KBM-7 (cell line): ENCODE results near the gene DET1.
"Not testable (repeated sequence)": the region's sequence is repeated elsewhere in the genome, so short reads cannot be mapped to it uniquely, and the experiment has no call there.

Source experiments
- DNase-seq: peaks from one replicate; pipeline ENCODE4 v3.0.0-alpha.2; 2015
- in situ Hi-C: fragments of 300-500 bp; cut with MboI; formaldehyde crosslinking; loops from 2 replicates; pipeline ENCODE4 v1.14.3; 2020; ENCODE audit warnings: low sequenced_read_pairs, low pct_unique_long_range_greater_than_20kb, mixed read lengths

DET1 gene

GRCh38 chr15:88541709-88542341, 4.7 kb downstream of the DET1 start:
- DNase-seq = no peak
- in situ Hi-C loops = no loop called here

- in situ Hi-C loops, DNase-seq: not testable (repeated sequence)
Observed at GRCh38 chr15:88541111-88541510, 5.4 kb downstream of the DET1 start.

DNA sequence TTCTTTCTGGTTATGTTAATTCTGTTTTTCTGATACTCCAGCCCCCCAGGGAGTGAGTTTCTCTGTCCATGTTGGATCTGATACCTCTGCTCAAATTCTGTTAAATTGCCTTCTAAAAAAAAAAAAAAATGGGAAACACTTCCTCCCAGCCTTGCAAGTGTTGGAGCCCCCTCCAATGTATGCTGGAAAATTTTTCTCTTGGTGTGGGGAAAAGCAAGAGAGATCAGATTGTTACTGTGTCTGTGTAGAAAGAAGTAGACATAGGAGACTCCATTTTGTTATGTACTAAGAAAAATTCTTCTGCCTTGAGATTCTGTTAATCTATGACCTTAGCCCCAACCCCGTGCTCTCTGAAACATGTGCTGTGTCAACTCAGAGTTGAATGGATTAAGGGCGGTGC, 6.1 kb downstream of the DET1 start:
- in situ Hi-C loops = not testable (repeated sequence)

GRCh38 chr15:88539441-88539840, 7.0 kb downstream of the DET1 start:
- no peak for DNase-seq
- in situ Hi-C loops = no loop called here

More for the DNA sequence above, 6.1 kb downstream of the DET1 start:
- not testable (repeated sequence) for DNase-seq

DNA sequence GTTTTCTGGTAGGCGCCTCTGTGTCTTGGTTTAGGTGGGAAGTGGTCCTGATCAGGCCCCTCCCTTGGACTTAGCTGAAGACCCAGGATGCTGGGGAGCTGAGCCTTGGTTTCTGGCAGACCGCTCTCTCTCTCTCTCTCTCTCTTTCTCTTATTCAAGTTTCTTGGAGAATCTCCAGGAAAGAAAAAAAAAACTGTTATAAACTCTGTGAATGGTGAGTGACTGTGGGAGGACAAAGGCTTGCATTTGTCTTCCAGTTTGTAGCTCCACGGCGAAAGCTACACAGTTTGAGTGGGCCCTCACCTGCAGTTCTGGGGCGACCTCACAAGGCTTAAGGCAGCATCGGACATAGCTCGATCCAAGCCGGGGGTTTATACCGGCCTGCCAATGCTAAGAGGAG, 7.5 kb downstream of the DET1 start:
- in situ Hi-C loops = no loop called here
- DNase-seq = no peak

DNA sequence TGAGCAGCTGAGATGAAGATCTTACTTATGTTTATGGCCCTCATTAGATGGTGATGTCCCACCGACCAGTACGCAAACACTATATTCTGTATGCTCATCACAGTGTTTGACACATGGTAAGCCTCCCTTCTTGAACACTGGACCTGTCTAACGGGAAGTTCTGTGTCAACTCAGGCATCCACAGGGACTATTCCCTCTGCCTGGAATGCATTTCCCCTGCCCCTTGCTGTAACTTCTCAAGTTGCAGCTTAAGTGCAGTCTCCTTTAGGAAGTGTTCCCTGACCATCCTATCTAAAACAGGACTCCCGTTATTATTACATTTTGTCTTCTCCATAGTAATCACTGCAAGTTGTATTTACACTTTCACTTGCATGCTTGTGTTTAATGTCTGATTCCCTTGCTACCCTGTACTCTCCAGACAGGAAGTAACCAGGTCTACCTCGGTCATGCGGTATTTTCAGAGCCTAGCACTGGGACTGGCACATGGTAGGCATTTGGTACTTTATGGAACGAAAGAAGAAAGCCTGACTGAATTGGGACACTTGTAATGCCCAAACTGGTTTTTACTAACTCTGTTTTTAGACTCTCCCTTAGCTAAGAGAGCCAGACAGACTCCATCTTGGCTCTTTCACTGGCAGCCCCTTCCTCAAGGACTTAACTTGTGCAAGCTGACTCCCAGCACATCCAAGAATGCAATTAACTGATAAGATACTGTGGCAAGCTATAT, 8.7 kb downstream of the DET1 start:
- no peak for DNase-seq
- in situ Hi-C loops = no loop called here

GRCh38 chr15:88535607-88536313, 10.7 kb downstream of the DET1 start:
- in situ Hi-C loops = no loop called here
- no peak for DNase-seq

DNA sequence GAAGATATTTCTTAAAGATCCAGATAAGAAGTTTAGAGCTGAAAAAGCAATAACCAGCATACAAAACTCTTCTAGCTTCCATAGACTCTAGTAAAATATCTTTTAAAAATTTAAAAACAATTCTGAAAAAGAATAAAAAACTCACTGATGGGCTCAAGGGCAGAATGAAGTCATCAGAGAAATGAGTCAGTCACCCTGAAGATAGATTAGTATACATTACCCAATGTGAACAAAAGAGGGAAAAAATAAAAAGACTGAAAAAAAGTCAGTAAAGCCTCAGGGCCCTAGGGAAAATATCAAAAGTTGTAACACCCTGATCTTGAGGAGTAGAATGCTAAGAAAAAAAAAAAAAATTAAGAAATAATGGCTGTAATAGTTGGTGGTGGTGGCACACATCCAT, 11.4 kb downstream of the DET1 start:
- in situ Hi-C loops = no loop called here
- no peak for DNase-seq

- in situ Hi-C loops = loop anchor here (5.0 kb wide), 1 partner anchor 51 kb away; no protein-coding TSS in a partner anchor
- DNase-seq = no peak
Observed at GRCh38 chr15:88533376-88533775, 13.1 kb downstream of the DET1 start.

DNA sequence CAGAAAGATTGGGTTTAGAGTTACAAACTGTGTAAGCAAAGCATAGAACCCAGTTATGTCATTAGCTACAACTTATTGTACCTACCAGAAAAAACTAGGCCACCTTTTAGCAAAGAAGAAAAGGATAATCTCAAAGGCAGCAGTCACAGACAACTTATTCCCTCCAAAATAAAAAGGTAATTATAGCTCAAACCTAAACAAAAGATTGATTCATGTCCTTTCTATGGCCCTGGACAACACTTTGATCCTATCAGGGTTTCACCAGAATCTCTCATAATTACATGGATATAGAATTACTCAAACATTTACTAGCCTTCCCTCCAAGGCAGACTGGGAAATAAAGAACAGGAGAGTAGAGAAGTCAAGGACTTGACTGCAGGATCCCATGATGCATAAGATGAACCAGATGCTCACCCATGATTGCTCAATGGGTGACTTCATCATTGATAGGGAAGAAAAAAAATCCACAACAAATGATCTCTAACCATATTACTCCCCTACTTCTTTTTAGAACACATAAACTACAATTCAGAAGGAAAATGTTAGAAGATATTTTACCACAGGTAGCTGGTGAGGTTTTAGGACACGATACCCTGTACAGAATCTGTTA, 17.4 kb downstream of the DET1 start:
- in situ Hi-C loops = no loop called here
- no peak for DNase-seq

- in situ Hi-C loops = no loop called here
- no peak for DNase-seq
Observed at GRCh38 chr15:88526247-88526879, 20.1 kb downstream of the DET1 start.

DNA sequence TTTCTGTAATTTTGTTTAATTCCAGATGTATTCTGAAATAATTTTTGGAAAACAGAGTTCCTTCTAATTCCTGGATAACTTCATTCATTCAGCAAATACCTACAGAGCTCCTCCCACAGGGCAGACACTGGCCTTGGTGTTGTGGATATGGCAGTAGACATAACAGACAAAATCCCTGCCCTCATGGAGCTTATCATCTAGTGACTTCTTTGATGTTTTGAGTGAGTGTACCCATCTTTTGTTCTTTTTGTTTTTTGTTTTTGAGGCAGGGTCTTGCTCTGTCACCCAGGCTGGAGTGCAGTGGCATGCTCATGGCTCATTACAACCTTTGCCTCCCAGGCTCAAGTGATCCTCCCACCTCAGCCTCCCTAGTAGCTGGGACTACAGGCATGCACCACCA, 21.1 kb downstream of the DET1 start:
- no peak for DNase-seq
- in situ Hi-C loops = no loop called here

DNA sequence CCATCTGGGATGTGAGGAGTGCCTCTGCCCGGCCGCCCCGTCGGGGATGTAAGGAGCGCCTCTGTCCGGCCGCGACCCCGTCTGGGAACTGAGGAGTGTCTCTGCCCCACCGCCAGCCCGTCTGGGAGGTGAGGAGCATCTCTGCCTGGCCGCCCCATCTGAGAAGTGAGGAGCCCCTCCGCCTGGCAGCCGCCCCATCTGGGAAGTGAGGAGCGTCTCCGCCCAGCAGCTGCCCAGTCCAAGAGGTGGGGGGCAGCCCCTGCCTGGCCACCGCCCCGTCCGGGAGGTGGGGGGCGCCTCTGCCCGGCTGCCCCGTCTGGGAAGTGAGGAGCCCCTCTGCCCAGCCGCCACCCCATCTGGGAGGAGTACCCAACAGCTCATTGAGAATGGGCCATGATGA, 22.4 kb downstream of the DET1 start:
- DNase-seq, in situ Hi-C loops: not testable (repeated sequence)

DNA sequence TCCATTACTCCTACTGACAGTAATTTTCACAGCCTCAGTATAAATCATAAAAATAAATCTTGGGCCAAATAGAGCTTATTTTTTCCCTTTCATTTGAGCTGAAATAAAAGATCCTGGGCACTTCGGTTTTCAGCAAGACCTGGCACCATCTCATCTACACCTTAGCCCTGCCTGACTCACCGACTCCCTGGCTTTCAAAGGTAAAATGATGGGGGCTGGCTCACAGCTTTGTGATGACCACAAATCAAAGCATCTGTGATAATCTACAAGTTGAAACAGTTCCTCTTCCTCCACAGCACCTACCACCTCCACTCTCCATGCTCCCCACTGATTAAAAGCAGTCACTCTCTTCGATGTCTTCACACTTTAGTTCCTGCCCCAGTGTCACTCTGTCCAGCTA, 27.6 kb downstream of the DET1 start:
- no peak for DNase-seq
- in situ Hi-C loops = no loop called here

- DNase-seq = no peak
- in situ Hi-C loops = no loop called here
Observed at GRCh38 chr15:88513195-88513594, 33.3 kb downstream of the DET1 start.

DNA sequence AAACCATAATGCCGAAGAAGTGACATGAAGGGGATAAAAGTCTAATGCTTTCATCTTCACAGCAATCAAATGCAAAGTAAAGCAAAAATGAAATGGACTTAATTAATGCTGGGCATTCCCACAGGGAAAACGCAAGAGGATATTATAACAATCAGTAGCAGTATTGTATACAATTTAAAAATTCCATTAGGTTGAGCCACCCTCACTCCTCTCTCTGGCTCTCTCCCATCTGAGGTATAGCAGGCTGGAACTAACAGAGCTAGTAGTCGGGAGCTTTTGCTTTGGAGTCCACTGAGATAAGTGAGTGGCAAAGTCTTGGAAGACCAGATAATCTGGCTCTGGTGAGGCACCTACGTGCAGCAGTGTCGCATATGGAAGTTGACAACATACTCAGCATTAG, 33.9 kb downstream of the DET1 start:
- DNase-seq = no peak
- in situ Hi-C loops = no loop called here

DNA sequence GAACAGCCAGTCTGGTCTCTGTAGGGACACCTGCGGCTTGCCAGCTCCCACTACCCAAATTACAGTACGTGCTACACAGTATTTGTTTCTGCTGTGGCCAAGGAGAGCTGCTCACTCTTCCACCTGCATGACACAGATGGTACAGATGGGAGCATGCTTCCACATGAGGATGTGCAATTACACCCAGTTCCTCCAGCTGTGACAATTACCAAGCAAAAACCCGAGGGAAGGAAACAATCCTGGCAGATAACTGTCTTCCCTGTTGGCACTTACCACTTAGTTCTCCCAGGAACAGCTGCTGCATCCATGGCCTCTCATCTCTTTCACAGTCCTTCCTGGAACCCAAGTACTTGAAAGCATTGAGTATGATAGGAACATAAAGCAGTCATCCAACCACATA, 34.4 kb downstream of the DET1 start:
- no peak for DNase-seq
- in situ Hi-C loops = no loop called here

- DNase-seq = no peak
- in situ Hi-C loops = no loop called here
Observed at GRCh38 chr15:88511161-88511560, 35.3 kb downstream of the DET1 start.

- in situ Hi-C loops = no loop called here
- DNase-seq = no peak
Observed at GRCh38 chr15:88509964-88510363, 36.5 kb downstream of the DET1 start.
